Measurements from ENCODE around the gene OTOP2. TPM values are rescaled to one million over a fixed set of nuclear protein-coding genes. Genes with fewer than 3 reads are reported as not detected.

OTOP2 gene
- total RNA-seq, 6 experiments from 2014 or later: not detected

- Mint-ChIP-seq H3K9me3 (no peaks in the 10 kb centered on the region), H3K27me3 (ENCODE audit: insufficient read depth) (peaks cover 30% of the 10 kb centered on the region), H3K4me3 (no peak overlapping the region), H3K4me1 (ENCODE audit: low read depth) (no peaks in the 10 kb centered on the region), H3K36me3 (ENCODE audit: low read depth) (no peaks in the 10 kb centered on the region), H3K27ac (no peak overlapping the region)
- TF ChIP-seq, protein P1, sequence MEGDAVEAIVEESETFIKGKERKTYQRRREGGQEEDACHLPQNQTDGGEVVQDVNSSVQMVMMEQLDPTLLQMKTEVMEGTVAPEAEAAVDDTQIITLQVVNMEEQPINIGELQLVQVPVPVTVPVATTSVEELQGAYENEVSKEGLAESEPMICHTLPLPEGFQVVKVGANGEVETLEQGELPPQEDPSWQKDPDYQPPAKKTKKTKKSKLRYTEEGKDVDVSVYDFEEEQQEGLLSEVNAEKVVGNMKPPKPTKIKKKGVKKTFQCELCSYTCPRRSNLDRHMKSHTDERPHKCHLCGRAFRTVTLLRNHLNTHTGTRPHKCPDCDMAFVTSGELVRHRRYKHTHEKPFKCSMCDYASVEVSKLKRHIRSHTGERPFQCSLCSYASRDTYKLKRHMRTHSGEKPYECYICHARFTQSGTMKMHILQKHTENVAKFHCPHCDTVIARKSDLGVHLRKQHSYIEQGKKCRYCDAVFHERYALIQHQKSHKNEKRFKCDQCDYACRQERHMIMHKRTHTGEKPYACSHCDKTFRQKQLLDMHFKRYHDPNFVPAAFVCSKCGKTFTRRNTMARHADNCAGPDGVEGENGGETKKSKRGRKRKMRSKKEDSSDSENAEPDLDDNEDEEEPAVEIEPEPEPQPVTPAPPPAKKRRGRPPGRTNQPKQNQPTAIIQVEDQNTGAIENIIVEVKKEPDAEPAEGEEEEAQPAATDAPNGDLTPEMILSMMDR (IDR thresholded peaks at IDR 0.05): no peak
- DNase-seq: no peak
These were observed 3.4 kb upstream of the OTOP2 start for GRCh38 chr17:74920642-74921025.

DNA sequence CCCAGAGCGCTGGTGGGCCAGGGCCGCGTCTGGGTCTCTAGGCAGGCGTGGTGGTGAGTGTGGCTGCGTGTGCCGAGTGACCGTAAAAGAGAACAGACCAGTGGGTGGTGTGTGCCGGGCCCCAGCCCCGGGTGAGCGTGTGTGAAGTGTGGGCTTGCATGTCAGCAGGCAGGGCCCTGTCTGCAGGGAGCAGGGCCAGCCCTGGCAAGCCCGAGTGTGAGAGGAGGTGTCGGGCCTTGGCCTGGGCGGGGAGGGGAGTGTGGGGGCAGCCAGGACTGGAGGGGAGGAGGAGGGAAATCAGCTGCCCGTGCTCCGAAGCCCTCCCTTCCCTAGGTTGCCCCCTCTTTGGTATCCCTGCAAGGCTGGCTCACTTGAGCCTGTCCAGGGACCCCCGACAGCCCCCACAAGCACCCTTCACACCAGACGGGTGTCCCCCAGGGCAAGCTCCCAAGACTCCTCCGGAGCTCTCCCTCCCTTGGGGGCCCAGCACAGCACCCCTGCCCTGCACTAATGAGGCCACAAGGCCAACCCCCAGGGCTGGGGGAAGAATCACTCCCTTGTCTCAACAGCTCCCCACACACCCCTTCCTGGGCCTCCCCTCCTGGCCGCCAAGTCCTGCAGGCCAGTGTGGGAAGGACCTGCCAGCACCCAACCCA is 2.9 kb upstream of the OTOP2 start:
- Mint-ChIP-seq H3K9me3 (no peaks in the 10 kb centered on the region), H3K4me1 (ENCODE audit: low read depth) (no peaks in the 10 kb centered on the region), H3K36me3 (ENCODE audit: low read depth) (no peaks in the 10 kb centered on the region), H3K27me3 (ENCODE audit: insufficient read depth) (peaks cover 29% of the 10 kb centered on the region), H3K4me3 (no peak overlapping the region), H3K27ac (no peak overlapping the region)
- DNase-seq: no peak
- TF ChIP-seq, protein P1 (IDR thresholded peaks at IDR 0.05): no peak

GRCh38 chr17:74921769-74922168 is 2.3 kb upstream of the OTOP2 start:
- Mint-ChIP-seq H3K4me3 (no peak overlapping the region), H3K27ac (no peak overlapping the region), H3K9me3 (no peaks in the 10 kb centered on the region), H3K4me1 (ENCODE audit: low read depth) (no peaks in the 10 kb centered on the region), H3K36me3 (ENCODE audit: low read depth) (no peaks in the 10 kb centered on the region), H3K27me3 (ENCODE audit: insufficient read depth) (peaks cover 27% of the 10 kb centered on the region)
- TF ChIP-seq, protein P1 (IDR thresholded peaks at IDR 0.05): no peak
- DNase-seq: no peak

DNA sequence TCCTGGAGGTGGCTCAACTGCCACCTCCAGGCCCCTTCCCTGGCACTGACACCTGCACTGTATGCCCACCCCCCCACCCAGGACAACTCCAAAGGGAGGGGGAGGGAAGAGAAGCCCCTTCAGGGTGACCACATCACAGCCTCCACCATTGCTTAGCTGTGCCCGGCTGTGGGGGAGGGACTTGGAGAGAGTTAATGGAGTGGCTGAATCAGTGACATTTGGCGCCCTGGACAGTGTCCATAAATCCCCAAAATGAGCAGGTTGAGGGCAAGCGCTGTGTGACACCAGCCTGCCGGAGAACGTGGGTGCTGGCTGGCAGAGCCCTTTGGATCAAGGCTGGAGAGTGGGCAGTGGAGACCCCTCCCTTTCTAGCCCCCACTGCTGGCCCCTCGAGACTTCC is 1.9 kb upstream of the OTOP2 start:
- Mint-ChIP-seq H3K27ac (no peak overlapping the region), H3K9me3 (no peaks in the 10 kb centered on the region), H3K36me3 (ENCODE audit: low read depth) (no peaks in the 10 kb centered on the region), H3K27me3 (ENCODE audit: insufficient read depth) (peaks cover 29% of the 10 kb centered on the region), H3K4me1 (ENCODE audit: low read depth) (no peaks in the 10 kb centered on the region), H3K4me3 (no peak overlapping the region)
- DNase-seq: no peak
- TF ChIP-seq, protein P1 (IDR thresholded peaks at IDR 0.05): no peak

GRCh38 chr17:74922694-74923537 is 1.2 kb upstream of the OTOP2 start, which contains the start of gene USH1G:
Gene USH1G, minus strand, starts transcription at chr17:74923255. Its CDS starts 182 bp downstream, at chr17:74923073.
- H3K4me1 Mint-ChIP-seq (ENCODE audit: low read depth): no peaks in the 10 kb centered on the region
- no peak within 1 kb of the TSS for H3K4me3 Mint-ChIP-seq
- no peaks in the 10 kb centered on the region for H3K36me3 Mint-ChIP-seq (ENCODE audit: low read depth)
- TF ChIP-seq, protein P1 (IDR thresholded peaks at IDR 0.05): no peak
- peaks cover 36% of the 10 kb centered on the region for H3K27me3 Mint-ChIP-seq (ENCODE audit: insufficient read depth)
- H3K9me3 Mint-ChIP-seq: no peaks in the 10 kb centered on the region
- H3K27ac Mint-ChIP-seq: no peak within 1 kb of the TSS
- DNase-seq: no peak
